Measurements from ENCODE around the gene IBSP.

Gene IBSP

GRCh38 chr4:87849612-87850011 is 50.3 kb downstream of the IBSP start:
- in situ Hi-C loops (cut with HindIII; ENCODE audit: low sequenced_read_pairs), result loop anchor here (25.0 kb wide), 2 partner anchors 113 to 312 kb away; partner anchors contain the start of gene SPARCL1
- no peak for TF ChIP-seq CTCF (IDR thresholded peaks at IDR 0.05; ENCODE audit: low read depth, low read length, missing control alignments)
- no peak overlapping the region for H3K4me3 ChIP-seq (ENCODE audit: low read depth, low read length)
- DNase-seq (ENCODE audit: low read depth), result no peak

GRCh38 chr4:87851332-87851731 is 52.0 kb downstream of the IBSP start:
- no peak for TF ChIP-seq CTCF (IDR thresholded peaks at IDR 0.05; ENCODE audit: low read depth, low read length, missing control alignments)
- H3K4me3 ChIP-seq (ENCODE audit: low read depth, low read length), result no peak overlapping the region
- no peak for DNase-seq (ENCODE audit: low read depth)
- in situ Hi-C loops (cut with HindIII; ENCODE audit: low sequenced_read_pairs), result loop anchor here (25.0 kb wide), 1 partner anchor 111 kb away; no protein-coding TSS in a partner anchor

GRCh38 chr4:87851953-87852352 is 52.6 kb downstream of the IBSP start:
- in situ Hi-C loops (cut with HindIII; ENCODE audit: low sequenced_read_pairs), result loop anchor here (25.0 kb wide), 1 partner anchor 110 kb away; no protein-coding TSS in a partner anchor
- no peak for DNase-seq (ENCODE audit: low read depth)
- no peak overlapping the region for H3K4me3 ChIP-seq (ENCODE audit: low read depth, low read length)
- TF ChIP-seq CTCF (IDR thresholded peaks at IDR 0.05; ENCODE audit: low read depth, low read length, missing control alignments), result no peak

- in situ Hi-C loops (cut with HindIII; ENCODE audit: low sequenced_read_pairs), result loop anchor here (25.0 kb wide), 1 partner anchor 109 kb away; no protein-coding TSS in a partner anchor
- no peak overlapping the region for H3K4me3 ChIP-seq (ENCODE audit: low read depth, low read length)
- peak; percentile 37 for TF ChIP-seq CTCF (IDR thresholded peaks at IDR 0.05; ENCODE audit: low read depth, low read length, missing control alignments)
- peak; percentile 51 for DNase-seq (ENCODE audit: low read depth)
Observed at GRCh38 chr4:87853108-87853507, 53.8 kb downstream of the IBSP start.

- DNase-seq (ENCODE audit: low read depth), result no peak
- in situ Hi-C loops (cut with HindIII; ENCODE audit: low sequenced_read_pairs), result loop anchor here (25.0 kb wide), 1 partner anchor 108 kb away; no protein-coding TSS in a partner anchor
- H3K4me3 ChIP-seq (ENCODE audit: low read depth, low read length), result no peak overlapping the region
- no peak for TF ChIP-seq CTCF (IDR thresholded peaks at IDR 0.05; ENCODE audit: low read depth, low read length, missing control alignments)
Observed at GRCh38 chr4:87853891-87854290, 54.5 kb downstream of the IBSP start.

GRCh38 chr4:87855559-87855958 is 56.2 kb downstream of the IBSP start:
- no peak for TF ChIP-seq CTCF (IDR thresholded peaks at IDR 0.05; ENCODE audit: low read depth, low read length, missing control alignments)
- in situ Hi-C loops (cut with HindIII; ENCODE audit: low sequenced_read_pairs), result loop anchor here (25.0 kb wide), 1 partner anchor 107 kb away; no protein-coding TSS in a partner anchor
- H3K4me3 ChIP-seq (ENCODE audit: low read depth, low read length), result no peak overlapping the region
- DNase-seq (ENCODE audit: low read depth), result no peak

All from astrocyte of the cerebellum (primary cell).